ENCODE measurements around the gene SMC4. TPM values are rescaled to one million over a fixed set of nuclear protein-coding genes. Genes with fewer than 3 reads are reported as not detected.

The SMC4 gene
- total RNA-seq, 1 donor from 2014 or later = 180 TPM

GRCh38 chr3:160369784-160370183 is 29.7 kb upstream of the SMC4 start:
- no peak for DNase-seq (ENCODE audit: low read depth, low spot score)
- H3K4me3 Mint-ChIP-seq = no peak overlapping the region
- H3K4me1 Mint-ChIP-seq = no peaks in the 10 kb centered on the region
- H3K9me3 Mint-ChIP-seq = no peaks in the 10 kb centered on the region
- no peaks in the 10 kb centered on the region for H3K27me3 Mint-ChIP-seq (ENCODE audit: low read depth)
- no peak overlapping the region for H3K27ac Mint-ChIP-seq (ENCODE audit: unreplicated experiment)
- no peak for TF ChIP-seq CTCF (conservative IDR thresholded peaks at IDR 0.05)
- peaks cover 16% of the 10 kb centered on the region for H3K36me3 Mint-ChIP-seq (ENCODE audit: low read depth)

- Mint-ChIP-seq H3K27me3 (ENCODE audit: low read depth) (no peaks in the 10 kb centered on the region), H3K4me3 (no peak overlapping the region), H3K9me3 (no peaks in the 10 kb centered on the region), H3K27ac (ENCODE audit: unreplicated experiment) (no peak overlapping the region), H3K4me1 (no peaks in the 10 kb centered on the region), H3K36me3 (ENCODE audit: low read depth) (peaks cover 14% of the 10 kb centered on the region)
- no peak for DNase-seq (ENCODE audit: low read depth, low spot score)
- no peak for TF ChIP-seq CTCF (conservative IDR thresholded peaks at IDR 0.05)
Observed at GRCh38 chr3:160370987-160371857, 28.2 kb upstream of the SMC4 start.

GRCh38 chr3:160372780-160373179 is 26.7 kb upstream of the SMC4 start:
- Mint-ChIP-seq H3K4me1 (no peaks in the 10 kb centered on the region), H3K36me3 (ENCODE audit: low read depth) (peaks cover 16% of the 10 kb centered on the region), H3K27me3 (ENCODE audit: low read depth) (no peaks in the 10 kb centered on the region), H3K27ac (ENCODE audit: unreplicated experiment) (no peak overlapping the region), H3K9me3 (no peaks in the 10 kb centered on the region), H3K4me3 (no peak overlapping the region)
- no peak for DNase-seq (ENCODE audit: low read depth, low spot score)
- TF ChIP-seq CTCF (conservative IDR thresholded peaks at IDR 0.05) = no peak

GRCh38 chr3:160373655-160374054 is 25.8 kb upstream of the SMC4 start:
- Mint-ChIP-seq H3K9me3 (no peaks in the 10 kb centered on the region), H3K27me3 (ENCODE audit: low read depth) (no peaks in the 10 kb centered on the region), H3K4me3 (no peak overlapping the region), H3K36me3 (ENCODE audit: low read depth) (peaks cover 16% of the 10 kb centered on the region), H3K27ac (ENCODE audit: unreplicated experiment) (no peak overlapping the region), H3K4me1 (no peaks in the 10 kb centered on the region)
- DNase-seq (ENCODE audit: low read depth, low spot score) = no peak
- TF ChIP-seq CTCF (conservative IDR thresholded peaks at IDR 0.05) = no peak

- no peak overlapping the region for H3K4me3 Mint-ChIP-seq
- H3K27ac Mint-ChIP-seq (ENCODE audit: unreplicated experiment) = no peak overlapping the region
- H3K27me3 Mint-ChIP-seq (ENCODE audit: low read depth) = no peaks in the 10 kb centered on the region
- no peak for TF ChIP-seq CTCF (conservative IDR thresholded peaks at IDR 0.05)
- DNase-seq (ENCODE audit: low read depth, low spot score) = no peak
- H3K4me1 Mint-ChIP-seq = peaks cover 4% of the 10 kb centered on the region
- peaks cover 16% of the 10 kb centered on the region for H3K36me3 Mint-ChIP-seq (ENCODE audit: low read depth)
- H3K9me3 Mint-ChIP-seq = no peaks in the 10 kb centered on the region
Observed at GRCh38 chr3:160374472-160374871, 25.0 kb upstream of the SMC4 start.
